ENCODE results near the gene MESD.

Gene MESD

GRCh38 chr15:80989518-80990478 lies at the start of gene MESD:
TSS of gene MESD (minus strand) at chr15:80989819. CDS start at chr15:80989791, 28 bp downstream.
- DNase-seq (ENCODE audit: low spot score) = peak; percentile 92

- DNase-seq (ENCODE audit: low spot score) = no peak
These were observed 49.5 kb upstream of the MESD start for GRCh38 chr15:81038975-81039607.

- DNase-seq (ENCODE audit: low spot score) = no peak
These were observed 48.5 kb upstream of the MESD start for GRCh38 chr15:81037952-81038743.

- no peak for DNase-seq (ENCODE audit: low spot score)
These were observed 43.9 kb upstream of the MESD start for GRCh38 chr15:81033508-81033907.

GRCh38 chr15:81032818-81033217 lies 43.2 kb upstream of the MESD start:
- no peak for DNase-seq (ENCODE audit: low spot score)

- DNase-seq (ENCODE audit: low spot score) = no peak
These were observed 42.7 kb upstream of the MESD start for GRCh38 chr15:81032355-81032754.

GRCh38 chr15:81031203-81031602 lies 41.6 kb upstream of the MESD start:
- no peak for DNase-seq (ENCODE audit: low spot score)

GRCh38 chr15:81030301-81030750 lies 40.7 kb upstream of the MESD start:
- no peak for DNase-seq (ENCODE audit: low spot score)

- no peak for DNase-seq (ENCODE audit: low spot score)
These were observed 40.0 kb upstream of the MESD start for GRCh38 chr15:81029414-81030300.

- DNase-seq (ENCODE audit: low spot score) = no peak
These were observed 37.4 kb upstream of the MESD start for GRCh38 chr15:81026836-81027599.

GRCh38 chr15:81025721-81026370 lies 36.2 kb upstream of the MESD start:
- no peak for DNase-seq (ENCODE audit: low spot score)

GRCh38 chr15:81024936-81025335 lies 35.3 kb upstream of the MESD start:
- DNase-seq (ENCODE audit: low spot score) = no peak

- no peak for DNase-seq (ENCODE audit: low spot score)
These were observed 34.8 kb upstream of the MESD start for GRCh38 chr15:81024265-81024872.

GRCh38 chr15:81023483-81024264 lies 34.1 kb upstream of the MESD start:
- no peak for DNase-seq (ENCODE audit: low spot score)

- DNase-seq (ENCODE audit: low spot score) = no peak
These were observed 31.7 kb upstream of the MESD start for GRCh38 chr15:81021321-81021720.

GRCh38 chr15:81018197-81018596 lies 28.6 kb upstream of the MESD start:
- no peak for DNase-seq (ENCODE audit: low spot score)

- no peak for DNase-seq (ENCODE audit: low spot score)
These were observed 27.0 kb upstream of the MESD start for GRCh38 chr15:81016489-81017068.

Measured in HuH-7 (cell line).